Osteoblast (primary cell): Measurements from ENCODE around the gene ZNF846. TPM values are rescaled to one million over a fixed set of nuclear protein-coding genes. Genes with fewer than 3 reads are reported as not detected.

Experiments used
- DNase-seq: peaks from one replicate; pipeline ENCODE4 v3.0.0; 2011; ENCODE audit warnings: low spot score, mixed read lengths; ENCODE audit not compliant: insufficient read length; ENCODE audit errors: missing footprints
- H2AFZ ChIP-seq: 2 replicates; pipeline ENCODE4 v1.6.0; 2011; ENCODE audit warnings: mild to moderate bottlenecking, low read length
- H3K27ac ChIP-seq: 2 replicates; pipeline ENCODE4 v1.5.1; 2011; ENCODE audit warnings: mild to moderate bottlenecking, low read depth, low read length, moderate library complexity
- H3K27me3 ChIP-seq: 2 replicates; pipeline ENCODE4 v1.6.0; 2012; ENCODE audit warnings: mild to moderate bottlenecking, control low read depth, inconsistent platforms, low read length, moderate library complexity; ENCODE audit not compliant: insufficient read depth
- H3K36me3 ChIP-seq: 2 replicates; pipeline ENCODE4 v1.5.1; 2011; ENCODE audit warnings: mild to moderate bottlenecking, low read length, control low read depth, moderate library complexity; ENCODE audit not compliant: insufficient read depth
- H3K4me1 ChIP-seq: 2 replicates; pipeline ENCODE4 v1.5.1; 2011; ENCODE audit warnings: mild to moderate bottlenecking, low read length, control low read depth, moderate library complexity; ENCODE audit not compliant: insufficient read depth
- H3K4me2 ChIP-seq: 2 replicates; pipeline ENCODE4 v1.6.0; 2011; ENCODE audit warnings: mild to moderate bottlenecking, low read length; ENCODE audit not compliant: insufficient read depth
- H3K4me3 ChIP-seq: fragments of 200-600 bp; sonication (generic); 3 replicates; pipeline ENCODE4 v1.5.1; 2012; ENCODE audit warnings: mild to moderate bottlenecking, low read length, inconsistent platforms; ENCODE audit not compliant: insufficient read depth
- H3K79me2 ChIP-seq: 2 replicates; pipeline ENCODE4 v1.6.0; 2012; ENCODE audit warnings: mild to moderate bottlenecking, low read length, control low read depth, inconsistent platforms; ENCODE audit not compliant: insufficient read depth
- H3K9me3 ChIP-seq: 2 replicates; pipeline ENCODE4 v1.5.1; 2011; ENCODE audit warnings: low read depth, low read length, control low read depth
- H4K20me1 ChIP-seq: 2 replicates; pipeline ENCODE4 v1.6.0; 2012; ENCODE audit warnings: mild to moderate bottlenecking, low read length, control low read depth; ENCODE audit not compliant: insufficient read depth
- total RNA-seq: library from RNA; depleted of rRNA; stranded (reverse); fragments of >200 nt; gene quantifications from 2 replicates; pipeline ENCODE4 v1.2.3, GENCODE V29; 2012
- TF ChIP-seq, protein P1 (sequence below): IDR thresholded peaks from 2 replicates; pipeline ENCODE4 v1.5.1; 2011; ENCODE audit warnings: mild to moderate bottlenecking, low read depth, low read length, moderate library complexity; ENCODE audit errors: extremely low read depth

Gene ZNF846
- total RNA-seq, 1 donor = 17.7 TPM

GRCh38 chr19:9720541-9720940 is 48.0 kb downstream of the ZNF846 start:
- no peak overlapping the region for H3K27ac ChIP-seq
- H3K9me3 ChIP-seq = peaks cover 7% of the 10 kb centered on the region
- H3K36me3 ChIP-seq = no peaks in the 10 kb centered on the region
- DNase-seq = no peak
- H3K4me2 ChIP-seq = no peak overlapping the region
- no peaks in the 10 kb centered on the region for H4K20me1 ChIP-seq
- TF ChIP-seq, protein P1, sequence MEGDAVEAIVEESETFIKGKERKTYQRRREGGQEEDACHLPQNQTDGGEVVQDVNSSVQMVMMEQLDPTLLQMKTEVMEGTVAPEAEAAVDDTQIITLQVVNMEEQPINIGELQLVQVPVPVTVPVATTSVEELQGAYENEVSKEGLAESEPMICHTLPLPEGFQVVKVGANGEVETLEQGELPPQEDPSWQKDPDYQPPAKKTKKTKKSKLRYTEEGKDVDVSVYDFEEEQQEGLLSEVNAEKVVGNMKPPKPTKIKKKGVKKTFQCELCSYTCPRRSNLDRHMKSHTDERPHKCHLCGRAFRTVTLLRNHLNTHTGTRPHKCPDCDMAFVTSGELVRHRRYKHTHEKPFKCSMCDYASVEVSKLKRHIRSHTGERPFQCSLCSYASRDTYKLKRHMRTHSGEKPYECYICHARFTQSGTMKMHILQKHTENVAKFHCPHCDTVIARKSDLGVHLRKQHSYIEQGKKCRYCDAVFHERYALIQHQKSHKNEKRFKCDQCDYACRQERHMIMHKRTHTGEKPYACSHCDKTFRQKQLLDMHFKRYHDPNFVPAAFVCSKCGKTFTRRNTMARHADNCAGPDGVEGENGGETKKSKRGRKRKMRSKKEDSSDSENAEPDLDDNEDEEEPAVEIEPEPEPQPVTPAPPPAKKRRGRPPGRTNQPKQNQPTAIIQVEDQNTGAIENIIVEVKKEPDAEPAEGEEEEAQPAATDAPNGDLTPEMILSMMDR = no peak
- no peak overlapping the region for H3K4me3 ChIP-seq
- H3K79me2 ChIP-seq = no peaks in the 10 kb centered on the region
- H2AFZ ChIP-seq = no peak overlapping the region
- no peaks in the 10 kb centered on the region for H3K4me1 ChIP-seq
- H3K27me3 ChIP-seq = no peaks in the 10 kb centered on the region

- H3K79me2 ChIP-seq = no peaks in the 10 kb centered on the region
- H3K27me3 ChIP-seq = no peaks in the 10 kb centered on the region
- H3K36me3 ChIP-seq = no peaks in the 10 kb centered on the region
- no peak overlapping the region for H3K4me3 ChIP-seq
- no peaks in the 10 kb centered on the region for H3K9me3 ChIP-seq
- DNase-seq = no peak
- no peak overlapping the region for H3K4me2 ChIP-seq
- no peak overlapping the region for H3K27ac ChIP-seq
- H3K4me1 ChIP-seq = no peaks in the 10 kb centered on the region
- H2AFZ ChIP-seq = no peak overlapping the region
- TF ChIP-seq, protein P1 = no peak
- no peaks in the 10 kb centered on the region for H4K20me1 ChIP-seq
Observed at GRCh38 chr19:9711815-9712214, 56.7 kb downstream of the ZNF846 start.

DNA sequence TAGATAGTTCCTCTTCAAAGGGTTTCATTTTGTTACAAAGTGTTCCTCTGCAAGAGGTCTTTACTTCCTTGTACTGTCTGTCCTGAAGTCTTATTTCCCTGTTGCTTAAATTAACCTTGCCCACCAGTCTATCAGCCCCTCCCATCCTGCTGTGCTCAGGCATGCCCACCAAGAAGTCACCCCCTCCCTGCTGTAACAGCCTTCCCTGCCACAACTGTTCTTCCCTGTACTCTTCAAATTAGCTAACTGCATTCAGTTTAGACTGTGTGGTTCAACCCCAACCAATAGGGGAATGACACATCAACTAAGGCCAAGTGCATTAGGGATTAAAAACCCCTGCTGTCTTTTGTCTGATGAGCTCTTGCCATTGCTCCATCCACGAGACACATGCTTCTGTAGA is 59.2 kb downstream of the ZNF846 start:
- H3K27me3 ChIP-seq = no peaks in the 10 kb centered on the region
- TF ChIP-seq, protein P1 = no peak
- no peak for DNase-seq
- H3K27ac ChIP-seq = no peak overlapping the region
- no peaks in the 10 kb centered on the region for H3K9me3 ChIP-seq
- no peak overlapping the region for H3K4me2 ChIP-seq
- H3K36me3 ChIP-seq = no peaks in the 10 kb centered on the region
- H3K4me3 ChIP-seq = no peak overlapping the region
- no peaks in the 10 kb centered on the region for H4K20me1 ChIP-seq
- no peak overlapping the region for H2AFZ ChIP-seq
- no peaks in the 10 kb centered on the region for H3K4me1 ChIP-seq
- H3K79me2 ChIP-seq = no peaks in the 10 kb centered on the region

GRCh38 chr19:9705836-9706235 is 62.7 kb downstream of the ZNF846 start:
- Histone ChIP-seq H4K20me1 (no peaks in the 10 kb centered on the region), H3K9me3 (no peaks in the 10 kb centered on the region), H2AFZ (no peak overlapping the region), H3K36me3 (no peaks in the 10 kb centered on the region), H3K79me2 (no peaks in the 10 kb centered on the region), H3K4me2 (no peak overlapping the region), H3K27ac (no peak overlapping the region), H3K4me1 (no peaks in the 10 kb centered on the region), H3K4me3 (no peak overlapping the region), H3K27me3 (no peaks in the 10 kb centered on the region)
- no peak for DNase-seq
- TF ChIP-seq, protein P1 = no peak
